NCI-H345 (cell line): Measurements from ENCODE around the gene ADGRV1.

Source experiments
- DNase-seq: peaks from one replicate; lab custom pipeline; 2025; lab: John Stamatoyannopoulos, UW

ADGRV1 gene

GRCh38 chr5:91072881-91073280 is 514.3 kb downstream of the ADGRV1 start:
- no peak for DNase-seq

- no peak for DNase-seq
Measured at GRCh38 chr5:91074615-91075014, 516.0 kb downstream of the ADGRV1 start.

GRCh38 chr5:91076138-91076537 is 517.5 kb downstream of the ADGRV1 start:
- DNase-seq, result no peak

- DNase-seq, result no peak
Measured at GRCh38 chr5:91077623-91078022, 519.0 kb downstream of the ADGRV1 start.

GRCh38 chr5:91079037-91079436 is 520.4 kb downstream of the ADGRV1 start:
- peak; percentile 11 for DNase-seq

GRCh38 chr5:91089758-91090157 is 531.2 kb downstream of the ADGRV1 start:
- DNase-seq, result no peak

- no peak for DNase-seq
Measured at GRCh38 chr5:91090995-91091394, 532.4 kb downstream of the ADGRV1 start.

GRCh38 chr5:91091471-91092234 is 533.1 kb downstream of the ADGRV1 start:
- DNase-seq, result no peak

- DNase-seq, result no peak
Measured at GRCh38 chr5:91092859-91093783, 534.5 kb downstream of the ADGRV1 start.

GRCh38 chr5:91095313-91095712 is 536.7 kb downstream of the ADGRV1 start:
- no peak for DNase-seq

- no peak for DNase-seq
Measured at GRCh38 chr5:91095786-91096385, 537.3 kb downstream of the ADGRV1 start.

- no peak for DNase-seq
Measured at GRCh38 chr5:91098541-91098940, 539.9 kb downstream of the ADGRV1 start.

GRCh38 chr5:91101600-91102379 is 543.2 kb downstream of the ADGRV1 start:
- DNase-seq, result peak; percentile 50

GRCh38 chr5:91103353-91104061 is 544.9 kb downstream of the ADGRV1 start:
- no peak for DNase-seq

- DNase-seq, result no peak
Measured at GRCh38 chr5:91104062-91104448, 545.5 kb downstream of the ADGRV1 start.

- no peak for DNase-seq
Measured at GRCh38 chr5:91106842-91107511, 548.4 kb downstream of the ADGRV1 start.

GRCh38 chr5:91109634-91110033 is 551.0 kb downstream of the ADGRV1 start:
- DNase-seq, result no peak

- DNase-seq, result no peak
Measured at GRCh38 chr5:91110686-91111085, 552.1 kb downstream of the ADGRV1 start.

GRCh38 chr5:91111473-91112238 is 553.1 kb downstream of the ADGRV1 start:
- DNase-seq, result no peak

- DNase-seq, result no peak
Measured at GRCh38 chr5:91114658-91115057, 556.1 kb downstream of the ADGRV1 start.
